ENCODE measurements around the gene EIF2S3B. TPM values are rescaled to one million over a fixed set of nuclear protein-coding genes. Genes with fewer than 3 reads are reported as not detected.

The EIF2S3B gene
- total RNA-seq, 1 donor from 2014 or later: 2.4 TPM

GRCh38 chr12:10537721-10538120, 32.0 kb downstream of the EIF2S3B start:
- no peak for DNase-seq (ENCODE audit: low spot score, unreplicated experiment)
- Mint-ChIP-seq H3K9me3 (ENCODE audit: low read depth) (peaks cover 6% of the 10 kb centered on the region), H3K36me3 (ENCODE audit: insufficient read depth) (no peaks in the 10 kb centered on the region), H3K4me1 (ENCODE audit: low read depth) (no peaks in the 10 kb centered on the region), H3K4me3 (ENCODE audit: low read depth) (no peak overlapping the region), H3K27me3 (no peaks in the 10 kb centered on the region), H3K27ac (no peak overlapping the region)
- no peak for TF ChIP-seq CTCF (IDR thresholded peaks at IDR 0.05; ENCODE audit: unreplicated experiment)

DNA sequence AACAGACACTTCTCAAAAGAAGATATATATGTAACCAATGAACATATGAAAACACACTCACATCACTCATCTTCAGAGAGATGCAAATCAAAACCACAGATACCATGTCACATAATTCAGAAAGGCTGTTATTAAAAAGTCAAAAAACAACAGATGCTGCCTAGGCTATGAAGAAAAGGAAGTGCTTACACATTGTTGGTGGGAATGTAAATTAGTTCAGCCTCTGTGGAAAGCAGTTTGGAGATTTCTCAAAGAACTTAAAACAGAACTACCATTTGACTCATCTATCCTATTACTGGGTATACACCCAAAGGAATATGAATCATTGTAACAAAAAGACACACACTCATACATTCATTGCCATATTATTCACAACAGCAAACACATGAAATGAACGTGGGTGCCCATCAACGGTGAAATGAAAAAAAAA, 35.1 kb downstream of the EIF2S3B start:
- Mint-ChIP-seq H3K4me1 (ENCODE audit: low read depth) (no peaks in the 10 kb centered on the region), H3K27me3 (no peaks in the 10 kb centered on the region), H3K27ac (no peak overlapping the region), H3K9me3 (ENCODE audit: low read depth) (peaks cover 3% of the 10 kb centered on the region), H3K4me3 (ENCODE audit: low read depth) (no peak overlapping the region), H3K36me3 (ENCODE audit: insufficient read depth) (no peaks in the 10 kb centered on the region)
- TF ChIP-seq CTCF (IDR thresholded peaks at IDR 0.05; ENCODE audit: unreplicated experiment): no peak
- no peak for DNase-seq (ENCODE audit: low spot score, unreplicated experiment)

DNA sequence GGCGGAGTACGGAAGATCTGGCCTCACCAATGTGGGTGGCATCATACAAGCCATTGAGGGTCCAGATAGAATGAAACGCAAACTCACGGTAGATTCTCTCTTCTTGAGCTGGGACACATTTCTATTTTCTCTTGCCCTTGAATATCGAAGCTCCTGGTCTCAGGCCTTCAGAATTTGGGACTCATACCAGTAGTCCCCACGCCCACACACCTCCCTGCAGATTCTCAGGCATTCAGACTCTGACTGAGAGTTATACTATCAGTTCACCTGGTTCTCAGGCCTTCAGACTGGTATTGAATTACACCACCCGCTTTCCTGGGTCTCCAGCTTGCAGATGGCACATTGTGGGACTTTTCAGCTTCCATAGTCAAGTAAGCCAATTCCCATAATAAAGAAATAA, 37.8 kb downstream of the EIF2S3B start:
- TF ChIP-seq CTCF (IDR thresholded peaks at IDR 0.05; ENCODE audit: unreplicated experiment): no peak
- H3K36me3 Mint-ChIP-seq (ENCODE audit: insufficient read depth): no peaks in the 10 kb centered on the region
- no peak overlapping the region for H3K27ac Mint-ChIP-seq
- peaks cover 3% of the 10 kb centered on the region for H3K9me3 Mint-ChIP-seq (ENCODE audit: low read depth)
- peaks cover 1% of the 10 kb centered on the region for H3K4me1 Mint-ChIP-seq (ENCODE audit: low read depth)
- H3K4me3 Mint-ChIP-seq (ENCODE audit: low read depth): no peak overlapping the region
- H3K27me3 Mint-ChIP-seq: no peaks in the 10 kb centered on the region
- no peak for DNase-seq (ENCODE audit: low spot score, unreplicated experiment)

DNA sequence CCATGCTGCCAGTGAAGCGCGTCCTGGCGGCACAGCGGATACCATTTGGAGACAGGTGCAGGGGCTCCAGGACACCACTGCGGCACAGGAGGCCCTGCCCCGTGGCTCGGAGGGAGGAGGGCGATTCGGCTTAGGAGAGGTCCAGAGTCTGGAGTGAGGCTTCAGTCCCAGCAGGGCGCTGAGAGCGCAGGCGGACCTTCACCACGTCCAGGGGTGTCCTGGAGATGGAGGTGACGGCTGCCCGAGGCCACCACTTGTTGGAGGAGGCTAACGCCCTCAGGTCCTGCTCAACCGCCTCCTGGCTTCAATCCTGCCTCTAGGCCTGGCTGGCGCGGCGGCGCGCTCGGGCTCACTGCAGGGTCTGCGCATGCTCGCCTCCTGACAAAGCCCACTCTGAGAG, 45.7 kb downstream of the EIF2S3B start:
- no peaks in the 10 kb centered on the region for H3K36me3 Mint-ChIP-seq (ENCODE audit: insufficient read depth)
- H3K4me3 Mint-ChIP-seq (ENCODE audit: low read depth): no peak overlapping the region
- peaks cover 11% of the 10 kb centered on the region for H3K9me3 Mint-ChIP-seq (ENCODE audit: low read depth)
- no peak for TF ChIP-seq CTCF (IDR thresholded peaks at IDR 0.05; ENCODE audit: unreplicated experiment)
- no peaks in the 10 kb centered on the region for H3K27me3 Mint-ChIP-seq
- DNase-seq (ENCODE audit: low spot score, unreplicated experiment): no peak
- peaks cover 1% of the 10 kb centered on the region for H3K4me1 Mint-ChIP-seq (ENCODE audit: low read depth)
- H3K27ac Mint-ChIP-seq: no peak overlapping the region

DNA sequence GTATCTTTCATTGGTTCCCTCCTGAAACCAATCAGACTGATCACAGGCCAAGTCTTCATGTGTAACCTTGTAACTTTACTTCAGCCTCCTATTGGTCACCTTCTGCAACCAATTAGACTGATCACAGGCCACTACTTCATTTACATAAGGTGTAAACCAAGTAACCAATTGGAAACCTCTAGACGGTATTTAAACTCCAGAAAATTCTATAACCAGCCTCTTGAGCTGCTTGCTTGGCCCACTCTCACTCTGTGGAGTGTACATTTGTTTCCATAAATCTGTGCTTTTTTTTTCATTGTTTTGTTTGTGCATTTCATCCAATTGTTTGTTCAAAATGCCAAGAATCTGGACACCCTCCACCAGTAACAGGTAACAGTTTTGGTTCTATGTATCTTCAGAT, 47.5 kb downstream of the EIF2S3B start:
- H3K27ac Mint-ChIP-seq: no peak overlapping the region
- H3K9me3 Mint-ChIP-seq (ENCODE audit: low read depth): peaks cover 11% of the 10 kb centered on the region
- peaks cover 6% of the 10 kb centered on the region for H3K27me3 Mint-ChIP-seq
- TF ChIP-seq CTCF (IDR thresholded peaks at IDR 0.05; ENCODE audit: unreplicated experiment): no peak
- H3K4me1 Mint-ChIP-seq (ENCODE audit: low read depth): no peaks in the 10 kb centered on the region
- H3K36me3 Mint-ChIP-seq (ENCODE audit: insufficient read depth): no peaks in the 10 kb centered on the region
- H3K4me3 Mint-ChIP-seq (ENCODE audit: low read depth): no peak overlapping the region
- DNase-seq (ENCODE audit: low spot score, unreplicated experiment): no peak

Measured in progenitor cell of endocrine pancreas (in vitro differentiated cells).